SU-DHL-6 (cell line): ENCODE measurements around the gene CATSPERZ.
"Not testable (repeated sequence)": the region's sequence is repeated elsewhere in the genome, so short reads cannot be mapped to it uniquely, and the experiment has no call there.

Experiments used
- H2AFZ ChIP-seq: fragments of 200-600 bp; sonication (generic); 2 replicates; pipeline ENCODE4 v1.6.1; 2014; ENCODE audit warnings: low read depth, mild to moderate bottlenecking, moderate library complexity, mixed read lengths, antibody characterized with exemption, low read length; ENCODE audit not compliant: severe bottlenecking
- H3F3A ChIP-seq: fragments of 200-600 bp; shearing (Covaris generic); 2 replicates; pipeline ENCODE4 v1.6.0; 2016; ENCODE audit warnings: antibody characterized with exemption, mild to moderate bottlenecking; ENCODE audit not compliant: insufficient read depth
- H3K27ac ChIP-seq: fragments of 200-600 bp; sonication (generic); 2 replicates; pipeline ENCODE4 v1.5.1; 2016; ENCODE audit warnings: low read depth, mild to moderate bottlenecking, low read length, moderate library complexity, mixed read lengths
- H3K27me3 ChIP-seq: fragments of 200-600 bp; sonication (generic), shearing (Covaris generic); 2 replicates; pipeline ENCODE4 v1.6.0; 2014; ENCODE audit warnings: mild to moderate bottlenecking, low read length
- H3K36me3 ChIP-seq: fragments of 200-600 bp; sonication (generic); 2 replicates; pipeline ENCODE4 v1.6.1; 2014; ENCODE audit warnings: mild to moderate bottlenecking, low read length, mixed read lengths
- H3K4me2 ChIP-seq: fragments of 300-600, 200-600 bp; shearing (Covaris generic), sonication (generic); 2 replicates; pipeline ENCODE4 v1.6.0; 2014; ENCODE audit warnings: low read length, low read depth, mild to moderate bottlenecking; ENCODE audit not compliant: poor library complexity, severe bottlenecking
- H3K4me3 ChIP-seq: fragments of 200-600 bp; sonication (generic); 2 replicates; pipeline ENCODE4 v1.5.1; 2014; ENCODE audit warnings: antibody characterized with exemption, low read length, mild to moderate bottlenecking, mixed read lengths; ENCODE audit not compliant: insufficient read depth, poor library complexity, severe bottlenecking
- H3K79me2 ChIP-seq: fragments of 200-600 bp; sonication (generic); 2 replicates; pipeline ENCODE4 v1.6.1; 2014; ENCODE audit warnings: mild to moderate bottlenecking, low read length, moderate library complexity; ENCODE audit not compliant: insufficient read depth
- H3K9ac ChIP-seq: fragments of 200-600 bp; sonication (generic); 2 replicates; pipeline ENCODE4 v1.7.0; 2014; ENCODE audit warnings: mild to moderate bottlenecking, low read length
- H3K9me2 ChIP-seq: fragments of 200-600 bp; sonication (generic); replicated peaks from 2 replicates; pipeline ENCODE4 v1.6.1; 2014; ENCODE audit warnings: low read length; ENCODE audit not compliant: insufficient read depth
- H3K9me3 ChIP-seq: fragments of 200-600 bp; sonication (generic); 2 replicates; pipeline ENCODE4 v1.6.1; 2014; ENCODE audit warnings: low read length, mixed read lengths; ENCODE audit not compliant: insufficient read depth
- H4K20me1 ChIP-seq: fragments of 200-600 bp; sonication (generic); 2 replicates; pipeline ENCODE4 v1.6.1; 2014; ENCODE audit warnings: low read depth, mild to moderate bottlenecking, antibody characterized with exemption, low read length, moderate library complexity, mixed read lengths
- EZH2phosphoT487 ChIP-seq: fragments of 200-600 bp; sonication (generic), shearing (Covaris generic); conservative IDR thresholded peaks from 2 replicates; pipeline ENCODE4 v1.6.1; 2018; ENCODE audit warnings: mild to moderate bottlenecking, antibody characterized with exemption, low read length, moderate library complexity, mixed read lengths
- TF ChIP-seq, protein P1 (sequence below): fragments of 200-600 bp; sonication (generic); IDR thresholded peaks from one replicate; pipeline ENCODE4 v1.5.1; 2017; ENCODE audit warnings: antibody characterized with exemption, mild to moderate bottlenecking, low read length, moderate library complexity; ENCODE audit not compliant: insufficient read depth, poor library complexity, severe bottlenecking

Gene CATSPERZ

DNA sequence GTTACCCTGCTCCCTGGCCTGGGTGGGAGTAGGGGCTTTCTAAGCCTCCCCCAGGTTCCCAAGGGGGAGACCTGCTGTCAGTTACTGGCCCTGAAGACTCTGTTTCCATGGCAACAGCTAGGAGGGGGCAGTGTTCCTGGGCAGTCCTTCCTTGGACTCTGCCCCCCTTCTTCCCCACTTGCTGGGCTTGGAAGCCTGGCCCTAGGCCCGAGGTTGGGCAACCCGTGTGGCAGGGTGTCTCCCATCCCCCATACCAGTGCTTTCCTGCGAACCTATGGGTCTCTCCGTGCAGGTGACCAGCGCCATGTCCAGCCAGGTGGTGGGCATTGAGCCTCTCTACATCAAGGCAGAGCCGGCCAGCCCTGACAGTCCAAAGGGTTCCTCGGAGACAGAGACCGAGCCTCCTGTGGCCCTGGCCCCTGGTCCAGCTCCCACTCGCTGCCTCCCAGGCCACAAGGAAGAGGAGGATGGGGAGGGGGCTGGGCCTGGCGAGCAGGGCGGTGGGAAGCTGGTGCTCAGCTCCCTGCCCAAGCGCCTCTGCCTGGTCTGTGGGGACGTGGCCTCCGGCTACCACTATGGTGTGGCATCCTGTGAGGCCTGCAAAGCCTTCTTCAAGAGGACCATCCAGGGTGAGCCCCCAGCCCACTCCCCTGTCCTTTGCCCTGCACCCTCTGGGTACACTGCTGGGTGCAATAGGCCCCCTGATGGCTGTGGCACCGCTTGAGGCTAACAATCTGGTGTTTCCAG, 6.9 kb downstream of the CATSPERZ start:
- Histone ChIP-seq H3K27me3 (no peaks in the 10 kb centered on the region), H4K20me1 (no peaks in the 10 kb centered on the region), H3K4me2 (peak overlapping the region; percentile 69), H3K9me2 (no peaks in the 10 kb centered on the region), H3K9me3 (no peaks in the 10 kb centered on the region), H2AFZ (no peak overlapping the region), H3K27ac (peak overlapping the region; percentile 66), H3K79me2 (peaks cover 42% of the 10 kb centered on the region), H3K9ac (peak overlapping the region; percentile 95), H3K4me3 (peak overlapping the region; percentile 97), H3K36me3 (no peaks in the 10 kb centered on the region), H3F3A (peaks cover 4% of the 10 kb centered on the region; the same call in 1 of the 2 replicates)
- TF ChIP-seq EZH2phosphoT487: no peak
- TF ChIP-seq, protein P1, sequence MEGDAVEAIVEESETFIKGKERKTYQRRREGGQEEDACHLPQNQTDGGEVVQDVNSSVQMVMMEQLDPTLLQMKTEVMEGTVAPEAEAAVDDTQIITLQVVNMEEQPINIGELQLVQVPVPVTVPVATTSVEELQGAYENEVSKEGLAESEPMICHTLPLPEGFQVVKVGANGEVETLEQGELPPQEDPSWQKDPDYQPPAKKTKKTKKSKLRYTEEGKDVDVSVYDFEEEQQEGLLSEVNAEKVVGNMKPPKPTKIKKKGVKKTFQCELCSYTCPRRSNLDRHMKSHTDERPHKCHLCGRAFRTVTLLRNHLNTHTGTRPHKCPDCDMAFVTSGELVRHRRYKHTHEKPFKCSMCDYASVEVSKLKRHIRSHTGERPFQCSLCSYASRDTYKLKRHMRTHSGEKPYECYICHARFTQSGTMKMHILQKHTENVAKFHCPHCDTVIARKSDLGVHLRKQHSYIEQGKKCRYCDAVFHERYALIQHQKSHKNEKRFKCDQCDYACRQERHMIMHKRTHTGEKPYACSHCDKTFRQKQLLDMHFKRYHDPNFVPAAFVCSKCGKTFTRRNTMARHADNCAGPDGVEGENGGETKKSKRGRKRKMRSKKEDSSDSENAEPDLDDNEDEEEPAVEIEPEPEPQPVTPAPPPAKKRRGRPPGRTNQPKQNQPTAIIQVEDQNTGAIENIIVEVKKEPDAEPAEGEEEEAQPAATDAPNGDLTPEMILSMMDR: no peak

DNA sequence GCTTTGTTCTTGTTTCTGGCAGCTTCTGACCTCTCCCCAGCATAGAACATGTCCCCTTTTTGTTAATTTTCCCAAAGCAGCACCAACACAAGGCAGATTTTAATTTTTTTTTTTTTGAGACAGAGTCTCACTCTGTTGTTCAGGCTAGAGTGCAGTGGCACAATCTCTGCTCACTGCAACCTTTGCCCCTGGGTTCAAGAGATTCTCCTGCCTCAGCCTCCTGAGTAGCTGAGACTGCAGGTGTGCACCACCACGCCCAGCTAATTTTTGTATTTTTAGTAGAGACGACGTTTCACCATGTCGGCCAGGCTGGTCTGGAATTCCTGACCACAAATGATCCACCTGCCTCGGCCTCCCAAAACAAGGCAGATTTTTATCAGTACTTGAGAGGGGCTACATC, 7.6 kb downstream of the CATSPERZ start:
- not testable (repeated sequence) for H4K20me1 ChIP-seq, H3K9me3 ChIP-seq, H3K27ac ChIP-seq, H3K4me3 ChIP-seq, H3K9ac ChIP-seq, H2AFZ ChIP-seq, H3K9me2 ChIP-seq, H3K27me3 ChIP-seq, H3K36me3 ChIP-seq, H3F3A ChIP-seq
- H3K4me2 ChIP-seq: peak overlapping the region; percentile 69
- H3K79me2 ChIP-seq: peaks cover 46% of the 10 kb centered on the region

DNA sequence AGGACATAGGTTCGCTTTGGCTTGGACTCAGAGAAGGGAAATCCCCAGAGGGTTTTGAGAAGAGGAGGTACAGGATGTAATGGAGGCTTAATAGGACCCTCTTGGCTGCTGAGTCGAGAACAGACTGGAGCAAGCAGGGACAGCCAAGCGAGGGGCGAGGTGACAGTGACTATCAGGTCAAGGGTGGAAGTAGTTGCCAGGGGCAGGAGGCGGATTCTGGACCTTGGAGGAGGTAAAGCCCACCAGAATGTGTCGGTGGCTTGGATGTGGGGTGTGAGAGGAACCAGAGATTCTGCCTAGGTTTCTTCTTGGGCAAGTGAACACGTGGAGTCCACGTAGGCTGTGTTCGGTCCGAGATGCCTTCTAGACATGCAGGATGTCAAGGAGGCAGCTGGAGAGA, 12.8 kb downstream of the CATSPERZ start:
- Histone ChIP-seq H3K9ac (no peak overlapping the region), H3F3A (peaks cover 24% of the 10 kb centered on the region), H3K36me3 (no peaks in the 10 kb centered on the region), H3K9me2 (no peaks in the 10 kb centered on the region), H3K4me3 (no peak overlapping the region), H3K79me2 (peaks cover 34% of the 10 kb centered on the region), H3K27me3 (no peaks in the 10 kb centered on the region), H2AFZ (no peak overlapping the region), H4K20me1 (no peaks in the 10 kb centered on the region; the same call in 1 of the 2 replicates), H3K9me3 (no peaks in the 10 kb centered on the region), H3K4me2 (no peak overlapping the region), H3K27ac (no peak overlapping the region)
- TF ChIP-seq, protein P1: no peak

DNA sequence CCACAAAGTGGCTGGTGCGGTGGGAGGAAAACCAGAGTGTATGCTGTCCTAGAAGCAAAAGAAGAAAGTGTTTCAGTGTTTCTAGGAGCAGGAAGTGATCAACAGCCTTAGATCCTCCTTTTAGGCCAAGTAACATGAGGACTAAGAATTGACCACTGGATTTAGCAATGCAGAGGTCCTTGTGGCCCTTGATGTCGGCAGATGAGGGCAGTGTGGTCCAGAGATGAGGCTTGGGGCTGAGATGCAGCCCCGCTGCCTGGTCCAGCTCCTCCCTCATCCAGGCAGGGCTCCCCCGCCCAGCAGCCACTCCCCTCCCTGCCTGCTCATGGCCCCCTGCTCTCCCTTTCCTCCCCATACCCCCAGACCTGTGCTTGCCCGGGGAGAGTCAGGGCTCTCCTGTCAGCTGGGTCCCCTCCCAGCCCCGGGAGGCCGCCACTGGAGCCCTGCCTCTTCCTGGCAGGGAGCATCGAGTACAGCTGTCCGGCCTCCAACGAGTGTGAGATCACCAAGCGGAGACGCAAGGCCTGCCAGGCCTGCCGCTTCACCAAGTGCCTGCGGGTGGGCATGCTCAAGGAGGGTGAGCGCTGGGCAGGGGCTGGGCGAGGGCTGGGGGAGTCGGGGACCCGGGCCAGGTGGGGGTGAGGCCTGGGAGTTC, 13.5 kb downstream of the CATSPERZ start:
- Histone ChIP-seq H3K4me2 (no peak overlapping the region), H3K27ac (no peak overlapping the region), H3K4me3 (no peak overlapping the region), H3K9me2 (no peaks in the 10 kb centered on the region), H4K20me1 (no peaks in the 10 kb centered on the region; the same call in 1 of the 2 replicates), H3K27me3 (no peaks in the 10 kb centered on the region), H3K9me3 (no peaks in the 10 kb centered on the region), H3K79me2 (peaks cover 31% of the 10 kb centered on the region), H3K36me3 (no peaks in the 10 kb centered on the region), H3K9ac (no peak overlapping the region), H3F3A (peaks cover 24% of the 10 kb centered on the region), H2AFZ (no peak overlapping the region)
- TF ChIP-seq, protein P1: no peak
- TF ChIP-seq EZH2phosphoT487: no peak
